Activated gamma-delta T cell (primary cell): ENCODE results near the gene ERP44.
"Not testable (repeated sequence)": the region's sequence is repeated elsewhere in the genome, so short reads cannot be mapped to it uniquely, and the experiment has no call there.

ENCODE experiments used
- DNase-seq: peaks from one replicate; lab custom pipeline; 2025; lab: John Stamatoyannopoulos, UW

The ERP44 gene

GRCh38 chr9:100011062-100011681 lies 87.6 kb downstream of the ERP44 start:
- no peak for DNase-seq

- no peak for DNase-seq
These were observed 99.0 kb downstream of the ERP44 start for GRCh38 chr9:99999797-100000196.

DNA sequence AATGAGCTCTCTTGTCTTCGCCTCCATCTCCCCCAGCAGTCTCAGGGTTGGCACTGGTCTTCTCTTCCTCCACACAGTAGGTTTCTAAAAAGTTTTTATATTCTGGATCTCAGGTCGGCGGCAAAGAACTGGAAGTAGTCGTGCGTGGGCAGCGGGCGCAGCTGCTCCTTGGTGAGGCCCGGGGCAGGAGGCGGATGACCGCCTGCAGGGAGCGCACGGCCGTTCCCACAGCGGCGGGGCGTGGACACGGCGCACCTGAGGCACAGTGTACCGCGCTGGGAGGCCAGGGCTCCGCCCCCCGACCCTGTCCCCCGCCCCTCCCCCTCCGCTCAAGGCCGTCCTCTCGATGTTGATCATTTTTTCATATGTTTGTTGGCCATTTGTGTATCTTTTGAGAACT lies 99.9 kb downstream of the ERP44 start:
- no peak for DNase-seq

DNA sequence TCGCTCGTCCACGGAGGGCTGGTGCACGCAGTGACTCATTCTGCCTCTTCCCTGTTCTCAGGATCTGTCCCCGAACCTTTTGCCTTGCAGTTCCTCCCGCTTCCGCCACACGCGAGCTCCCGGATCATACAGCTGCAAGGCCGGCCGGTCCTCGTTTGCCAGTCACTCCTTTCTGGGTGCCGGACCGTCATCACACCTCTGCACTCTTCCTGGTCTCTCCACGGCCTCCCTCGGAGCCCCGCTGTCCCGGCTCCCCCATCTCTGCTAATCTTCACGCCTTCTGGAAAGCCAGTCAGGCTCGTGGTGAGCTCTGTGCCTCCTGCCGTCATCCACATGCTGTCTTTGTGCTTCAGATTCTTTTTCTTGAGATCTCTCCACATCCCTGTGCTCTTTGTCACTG lies 100.5 kb downstream of the ERP44 start:
- DNase-seq: no peak

GRCh38 chr9:99990508-99990907 lies 108.3 kb downstream of the ERP44 start:
- DNase-seq: not testable (repeated sequence)

- DNase-seq: no peak
These were observed 112.2 kb downstream of the ERP44 start for GRCh38 chr9:99986642-99987041.

GRCh38 chr9:99980598-99980997 lies 118.2 kb downstream of the ERP44 start:
- DNase-seq: no peak

DNA sequence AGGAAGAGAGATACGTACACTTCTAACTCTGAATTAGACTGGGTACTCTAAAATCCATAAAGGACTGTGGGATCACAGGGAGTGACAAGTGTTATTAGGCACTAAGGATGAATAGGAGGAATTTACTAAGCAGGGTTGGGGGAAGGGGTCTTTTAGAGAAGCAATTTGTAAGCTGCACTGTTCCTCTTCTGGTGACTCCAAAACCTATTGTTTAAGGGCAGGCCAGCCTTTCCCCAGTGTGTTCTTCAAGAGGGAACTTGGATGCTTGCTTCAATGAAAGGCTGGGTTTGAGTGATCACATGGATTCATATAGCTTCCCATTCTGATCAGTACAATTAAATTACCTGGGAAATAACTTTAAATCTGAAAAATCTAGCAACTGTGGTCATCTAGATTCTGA lies 120.6 kb downstream of the ERP44 start:
- no peak for DNase-seq

GRCh38 chr9:99977033-99977792 lies 121.6 kb downstream of the ERP44 start:
- DNase-seq: no peak

DNA sequence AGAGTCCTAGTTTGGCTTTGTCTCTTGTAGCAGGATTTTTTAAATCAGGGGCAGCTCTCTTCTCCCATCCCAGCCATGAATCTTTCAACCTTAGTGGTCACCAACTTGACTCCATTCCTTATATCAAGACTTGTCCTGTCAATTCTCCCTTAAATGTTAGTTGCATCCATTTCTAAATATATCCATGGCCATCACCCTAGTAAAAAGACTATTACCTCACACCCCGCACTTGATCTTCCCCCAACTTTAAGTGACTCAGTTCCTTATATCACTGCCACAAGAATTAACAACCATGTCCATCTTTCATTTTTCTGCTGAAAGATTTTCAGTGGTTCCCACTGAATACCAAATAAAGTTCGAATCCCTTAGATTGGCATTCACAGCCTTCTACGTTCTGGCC lies 125.3 kb downstream of the ERP44 start:
- no peak for DNase-seq

DNA sequence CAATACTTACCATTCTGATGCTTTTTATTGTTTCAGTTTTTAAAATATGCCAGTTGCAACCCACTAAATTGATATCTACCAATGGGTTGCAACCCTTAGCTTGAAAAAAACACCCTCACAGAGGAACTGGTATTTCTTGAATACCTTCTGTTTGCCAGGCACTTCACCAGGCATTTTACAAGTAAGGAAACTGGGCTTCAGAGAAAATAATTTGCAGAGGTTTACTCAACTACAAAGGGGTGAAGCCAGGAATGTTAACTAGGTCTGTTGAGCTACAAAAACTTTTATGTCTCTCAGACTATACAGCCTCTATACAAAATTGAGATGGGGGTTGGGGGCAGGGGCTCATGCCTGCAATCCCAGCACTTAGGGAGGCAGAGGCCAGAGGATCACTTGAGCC lies 127.4 kb downstream of the ERP44 start:
- no peak for DNase-seq

- no peak for DNase-seq
These were observed 128.3 kb downstream of the ERP44 start for GRCh38 chr9:99970481-99970880.

DNA sequence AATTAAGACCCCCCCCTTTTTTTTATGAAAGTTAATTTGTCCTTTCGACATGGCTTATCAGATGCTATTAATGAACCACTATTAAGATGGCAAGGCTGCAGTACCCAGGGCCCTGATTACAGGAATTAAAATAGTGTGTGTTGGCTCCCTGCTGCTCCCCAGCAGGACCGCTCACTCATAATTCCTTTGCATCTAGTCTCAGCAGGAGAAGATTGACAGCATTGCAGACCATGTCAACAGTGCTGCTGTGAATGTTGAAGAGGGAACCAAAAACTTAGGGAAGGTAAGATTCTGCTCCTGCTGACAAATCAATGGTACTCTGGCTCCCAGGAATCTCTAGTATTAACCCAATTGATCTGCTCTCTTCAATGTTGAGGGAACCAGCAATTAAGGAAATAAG lies 131.3 kb downstream of the ERP44 start:
- DNase-seq: no peak

- DNase-seq: no peak
These were observed 132.1 kb downstream of the ERP44 start for GRCh38 chr9:99966716-99967115.

DNA sequence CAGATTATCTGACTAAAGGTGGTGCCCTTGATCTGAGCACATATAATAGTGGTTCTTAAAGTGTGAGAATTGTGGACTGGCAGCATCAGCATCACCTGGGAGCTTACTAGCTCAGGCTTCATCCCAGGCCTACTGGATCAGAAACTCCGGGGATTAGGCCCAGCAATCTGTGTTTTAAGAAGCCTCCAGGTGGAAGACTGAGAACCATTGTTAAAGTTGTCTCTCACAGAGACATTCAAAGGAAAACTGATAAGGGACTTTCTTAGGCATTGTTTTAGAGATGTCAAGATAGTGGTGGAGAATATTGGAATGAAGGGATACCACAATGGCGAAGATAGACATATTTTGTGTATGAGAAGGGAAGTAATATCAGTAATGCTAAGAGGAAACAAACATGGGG lies 132.8 kb downstream of the ERP44 start:
- DNase-seq: no peak

DNA sequence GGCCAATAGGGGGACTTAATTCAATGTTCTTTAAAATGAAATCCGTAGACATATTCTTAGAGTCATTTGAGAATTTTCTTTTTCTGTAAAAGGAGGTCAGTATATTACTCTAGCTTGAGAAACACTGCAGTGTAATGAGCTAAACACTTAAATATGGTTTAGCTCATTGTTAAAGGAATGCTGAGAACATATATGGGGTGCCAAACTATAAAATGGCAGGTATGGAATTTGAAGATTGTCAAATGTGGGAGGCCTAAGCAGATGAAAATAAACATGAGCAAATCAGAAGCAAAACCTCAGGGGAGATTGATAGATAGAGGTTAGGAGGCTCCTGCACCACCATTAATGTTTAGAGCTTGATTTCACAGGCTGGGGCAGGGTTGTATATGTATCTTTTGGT lies 134.5 kb downstream of the ERP44 start:
- no peak for DNase-seq

- no peak for DNase-seq
These were observed 136.0 kb downstream of the ERP44 start for GRCh38 chr9:99962680-99963261.

- no peak for DNase-seq
These were observed 143.2 kb downstream of the ERP44 start for GRCh38 chr9:99955606-99956005.

DNA sequence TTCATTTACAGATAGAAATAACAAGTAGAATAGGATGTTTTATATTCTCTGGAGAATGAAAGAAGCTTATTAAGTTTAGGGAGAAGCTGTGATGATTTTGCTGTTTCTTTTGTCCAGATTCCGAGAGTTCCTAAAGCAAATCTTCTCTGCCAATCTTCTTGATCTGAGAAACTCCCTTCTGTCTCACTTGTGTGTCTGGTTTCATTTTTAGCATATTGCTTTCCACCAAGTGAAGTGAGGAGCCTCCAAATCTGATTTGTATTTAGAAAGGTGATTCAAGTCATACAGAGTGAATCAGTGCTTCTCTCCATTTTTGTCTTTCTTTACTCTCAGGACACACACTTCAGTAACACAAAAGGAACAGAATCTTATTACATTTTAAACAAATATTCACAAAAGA lies 144.0 kb downstream of the ERP44 start:
- DNase-seq: no peak

DNA sequence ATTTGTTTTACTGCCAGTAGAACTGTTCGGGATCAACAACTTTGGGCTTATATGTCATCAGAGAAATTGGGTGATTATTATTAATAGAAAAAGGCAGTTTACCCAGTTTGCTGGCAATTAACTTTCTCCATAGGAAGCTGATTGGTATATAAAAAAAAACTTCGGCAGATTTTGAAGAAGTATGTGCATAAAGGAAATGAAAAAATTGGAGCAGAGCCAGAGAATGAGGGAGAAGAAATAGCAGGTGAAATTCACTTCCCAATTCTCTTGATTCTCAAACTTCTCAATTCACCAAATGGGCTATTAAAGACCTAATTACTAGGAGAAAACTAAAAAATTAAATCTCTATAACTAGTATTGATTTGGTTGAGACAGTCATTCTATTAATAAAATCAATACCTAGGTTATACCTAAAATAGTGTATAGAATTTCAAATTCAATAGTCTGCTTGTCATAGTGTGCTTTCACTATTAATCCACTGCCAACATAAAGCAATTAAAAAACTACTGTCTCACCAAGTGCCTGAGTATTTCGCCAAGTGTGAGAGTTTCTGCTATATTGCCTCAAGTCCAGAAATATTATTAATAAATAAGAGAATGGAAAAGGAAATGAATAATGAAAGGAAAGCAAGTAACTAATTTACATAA lies 144.8 kb downstream of the ERP44 start:
- no peak for DNase-seq

GRCh38 chr9:99948896-99949295 lies 149.9 kb downstream of the ERP44 start:
- DNase-seq: no peak

GRCh38 chr9:99948482-99948881 lies 150.3 kb downstream of the ERP44 start:
- no peak for DNase-seq

- no peak for DNase-seq
These were observed 151.4 kb downstream of the ERP44 start for GRCh38 chr9:99947395-99947794.
